ENCODE measurements around the gene ADISSP. TPM values are rescaled to one million over a fixed set of nuclear protein-coding genes. Genes with fewer than 3 reads are reported as not detected.

The ADISSP gene
- total and polyA plus RNA-seq, 2 of the 13 experiments (the other 11 are each of a cell fraction or from before 2014, with no cell fraction given) = 38.3 to 90.6 TPM

DNA sequence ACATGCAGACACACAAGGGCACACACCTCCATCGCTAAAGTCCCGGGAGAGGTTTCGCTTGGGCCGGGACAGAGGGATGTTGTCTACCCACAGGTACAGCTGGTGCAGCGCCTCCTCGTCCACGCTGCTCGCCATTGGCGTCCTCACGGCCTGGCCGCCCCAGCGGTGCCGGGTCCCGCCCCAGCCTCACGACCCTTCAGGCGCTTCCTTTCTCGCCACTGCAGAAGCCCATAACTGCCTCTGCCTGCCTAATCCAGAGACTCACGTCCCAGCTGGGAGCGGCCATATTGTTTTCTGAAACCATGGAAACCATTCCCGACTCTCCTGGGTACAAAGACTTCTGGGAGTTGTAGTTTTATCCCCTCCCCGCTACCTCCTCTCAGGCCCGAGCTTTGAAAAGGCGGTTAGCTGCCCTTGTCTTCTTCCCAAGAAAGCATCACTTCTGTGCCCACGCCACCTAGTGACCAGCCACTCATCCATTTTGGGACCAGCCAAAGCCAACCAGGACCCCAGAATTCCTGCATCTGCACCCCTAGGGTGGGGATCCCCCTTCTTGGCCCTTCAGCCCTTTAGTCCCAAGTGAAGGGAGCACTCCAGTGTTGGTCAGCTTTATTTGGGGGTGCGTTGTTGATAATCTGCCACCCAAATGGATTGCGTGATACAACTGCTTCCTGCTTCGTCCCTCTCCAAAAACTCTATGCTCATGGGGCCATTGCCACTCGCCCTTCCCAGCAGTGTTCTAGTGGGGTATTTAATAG is 13.8 kb upstream of the ADISSP start, which contains the start of gene SPEF1 (continued):
- TF ChIP-seq, protein P1, sequence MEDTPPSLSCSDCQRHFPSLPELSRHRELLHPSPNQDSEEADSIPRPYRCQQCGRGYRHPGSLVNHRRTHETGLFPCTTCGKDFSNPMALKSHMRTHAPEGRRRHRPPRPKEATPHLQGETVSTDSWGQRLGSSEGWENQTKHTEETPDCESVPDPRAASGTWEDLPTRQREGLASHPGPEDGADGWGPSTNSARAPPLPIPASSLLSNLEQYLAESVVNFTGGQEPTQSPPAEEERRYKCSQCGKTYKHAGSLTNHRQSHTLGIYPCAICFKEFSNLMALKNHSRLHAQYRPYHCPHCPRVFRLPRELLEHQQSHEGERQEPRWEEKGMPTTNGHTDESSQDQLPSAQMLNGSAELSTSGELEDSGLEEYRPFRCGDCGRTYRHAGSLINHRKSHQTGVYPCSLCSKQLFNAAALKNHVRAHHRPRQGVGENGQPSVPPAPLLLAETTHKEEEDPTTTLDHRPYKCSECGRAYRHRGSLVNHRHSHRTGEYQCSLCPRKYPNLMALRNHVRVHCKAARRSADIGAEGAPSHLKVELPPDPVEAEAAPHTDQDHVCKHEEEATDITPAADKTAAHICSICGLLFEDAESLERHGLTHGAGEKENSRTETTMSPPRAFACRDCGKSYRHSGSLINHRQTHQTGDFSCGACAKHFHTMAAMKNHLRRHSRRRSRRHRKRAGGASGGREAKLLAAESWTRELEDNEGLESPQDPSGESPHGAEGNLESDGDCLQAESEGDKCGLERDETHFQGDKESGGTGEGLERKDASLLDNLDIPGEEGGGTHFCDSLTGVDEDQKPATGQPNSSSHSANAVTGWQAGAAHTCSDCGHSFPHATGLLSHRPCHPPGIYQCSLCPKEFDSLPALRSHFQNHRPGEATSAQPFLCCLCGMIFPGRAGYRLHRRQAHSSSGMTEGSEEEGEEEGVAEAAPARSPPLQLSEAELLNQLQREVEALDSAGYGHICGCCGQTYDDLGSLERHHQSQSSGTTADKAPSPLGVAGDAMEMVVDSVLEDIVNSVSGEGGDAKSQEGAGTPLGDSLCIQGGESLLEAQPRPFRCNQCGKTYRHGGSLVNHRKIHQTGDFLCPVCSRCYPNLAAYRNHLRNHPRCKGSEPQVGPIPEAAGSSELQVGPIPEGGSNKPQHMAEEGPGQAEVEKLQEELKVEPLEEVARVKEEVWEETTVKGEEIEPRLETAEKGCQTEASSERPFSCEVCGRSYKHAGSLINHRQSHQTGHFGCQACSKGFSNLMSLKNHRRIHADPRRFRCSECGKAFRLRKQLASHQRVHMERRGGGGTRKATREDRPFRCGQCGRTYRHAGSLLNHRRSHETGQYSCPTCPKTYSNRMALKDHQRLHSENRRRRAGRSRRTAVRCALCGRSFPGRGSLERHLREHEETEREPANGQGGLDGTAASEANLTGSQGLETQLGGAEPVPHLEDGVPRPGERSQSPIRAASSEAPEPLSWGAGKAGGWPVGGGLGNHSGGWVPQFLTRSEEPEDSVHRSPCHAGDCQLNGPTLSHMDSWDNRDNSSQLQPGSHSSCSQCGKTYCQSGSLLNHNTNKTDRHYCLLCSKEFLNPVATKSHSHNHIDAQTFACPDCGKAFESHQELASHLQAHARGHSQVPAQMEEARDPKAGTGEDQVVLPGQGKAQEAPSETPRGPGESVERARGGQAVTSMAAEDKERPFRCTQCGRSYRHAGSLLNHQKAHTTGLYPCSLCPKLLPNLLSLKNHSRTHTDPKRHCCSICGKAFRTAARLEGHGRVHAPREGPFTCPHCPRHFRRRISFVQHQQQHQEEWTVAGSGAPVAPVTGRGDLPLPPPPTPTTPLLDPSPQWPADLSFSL (CRISPR knock-in tag; IDR thresholded peaks at IDR 0.05) = no peak; the same call in 1 of the 2 replicates
- TF ChIP-seq WIZ (CRISPR knock-in tag; IDR thresholded peaks at IDR 0.05) = no peak
- no peak for TF ChIP-seq ELF3 (CRISPR knock-in tag; IDR thresholded peaks at IDR 0.05)
- TF ChIP-seq, protein P2, sequence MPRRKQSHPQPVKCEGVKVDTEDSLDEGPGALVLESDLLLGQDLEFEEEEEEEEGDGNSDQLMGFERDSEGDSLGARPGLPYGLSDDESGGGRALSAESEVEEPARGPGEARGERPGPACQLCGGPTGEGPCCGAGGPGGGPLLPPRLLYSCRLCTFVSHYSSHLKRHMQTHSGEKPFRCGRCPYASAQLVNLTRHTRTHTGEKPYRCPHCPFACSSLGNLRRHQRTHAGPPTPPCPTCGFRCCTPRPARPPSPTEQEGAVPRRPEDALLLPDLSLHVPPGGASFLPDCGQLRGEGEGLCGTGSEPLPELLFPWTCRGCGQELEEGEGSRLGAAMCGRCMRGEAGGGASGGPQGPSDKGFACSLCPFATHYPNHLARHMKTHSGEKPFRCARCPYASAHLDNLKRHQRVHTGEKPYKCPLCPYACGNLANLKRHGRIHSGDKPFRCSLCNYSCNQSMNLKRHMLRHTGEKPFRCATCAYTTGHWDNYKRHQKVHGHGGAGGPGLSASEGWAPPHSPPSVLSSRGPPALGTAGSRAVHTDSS (CRISPR knock-in tag; conservative IDR thresholded peaks at IDR 0.05) = no peak
- no peak for TF ChIP-seq ARNT2 (CRISPR knock-in tag; IDR thresholded peaks at IDR 0.05; ENCODE audit: low read depth)
- no peak for TF ChIP-seq MTF1 (CRISPR knock-in tag; IDR thresholded peaks at IDR 0.05)
- 0 out of 2 replicates have a peak, but pooled peaks have one; percentile 12 for TF ChIP-seq SRF (IDR thresholded peaks at IDR 0.05; ENCODE audit: low read depth, low read length)
- TF ChIP-seq GTF3A (CRISPR knock-in tag; conservative IDR thresholded peaks at IDR 0.05) = no peak
- no peak for TF ChIP-seq HES4 (CRISPR knock-in tag; IDR thresholded peaks at IDR 0.05; ENCODE audit: borderline replicate concordance)
- TF ChIP-seq GABPA (IDR thresholded peaks at IDR 0.05; ENCODE audit: low read depth, low read length) = no peak
- peak; percentile 77 for TF ChIP-seq GABPA (CRISPR knock-in tag; IDR thresholded peaks at IDR 0.05; ENCODE audit: low read depth)
- TF ChIP-seq ZNF567 (CRISPR knock-in tag; IDR thresholded peaks at IDR 0.05; ENCODE audit: borderline replicate concordance) = peak; percentile 75; the same call in 1 of the 2 replicates
- TF ChIP-seq, protein P3, sequence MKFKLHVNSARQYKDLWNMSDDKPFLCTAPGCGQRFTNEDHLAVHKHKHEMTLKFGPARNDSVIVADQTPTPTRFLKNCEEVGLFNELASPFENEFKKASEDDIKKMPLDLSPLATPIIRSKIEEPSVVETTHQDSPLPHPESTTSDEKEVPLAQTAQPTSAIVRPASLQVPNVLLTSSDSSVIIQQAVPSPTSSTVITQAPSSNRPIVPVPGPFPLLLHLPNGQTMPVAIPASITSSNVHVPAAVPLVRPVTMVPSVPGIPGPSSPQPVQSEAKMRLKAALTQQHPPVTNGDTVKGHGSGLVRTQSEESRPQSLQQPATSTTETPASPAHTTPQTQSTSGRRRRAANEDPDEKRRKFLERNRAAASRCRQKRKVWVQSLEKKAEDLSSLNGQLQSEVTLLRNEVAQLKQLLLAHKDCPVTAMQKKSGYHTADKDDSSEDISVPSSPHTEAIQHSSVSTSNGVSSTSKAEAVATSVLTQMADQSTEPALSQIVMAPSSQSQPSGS (CRISPR knock-in tag; IDR thresholded peaks at IDR 0.05) = no peak; the same call in 1 of the 2 replicates
- no peak for TF ChIP-seq ZNF224 (CRISPR knock-in tag; IDR thresholded peaks at IDR 0.05)
- no peak for TF ChIP-seq JUNB (CRISPR knock-in tag; IDR thresholded peaks at IDR 0.05; ENCODE audit: borderline replicate concordance)
- TF ChIP-seq ZNF343 (CRISPR knock-in tag; IDR thresholded peaks at IDR 0.05) = no peak
- TF ChIP-seq, protein P4, sequence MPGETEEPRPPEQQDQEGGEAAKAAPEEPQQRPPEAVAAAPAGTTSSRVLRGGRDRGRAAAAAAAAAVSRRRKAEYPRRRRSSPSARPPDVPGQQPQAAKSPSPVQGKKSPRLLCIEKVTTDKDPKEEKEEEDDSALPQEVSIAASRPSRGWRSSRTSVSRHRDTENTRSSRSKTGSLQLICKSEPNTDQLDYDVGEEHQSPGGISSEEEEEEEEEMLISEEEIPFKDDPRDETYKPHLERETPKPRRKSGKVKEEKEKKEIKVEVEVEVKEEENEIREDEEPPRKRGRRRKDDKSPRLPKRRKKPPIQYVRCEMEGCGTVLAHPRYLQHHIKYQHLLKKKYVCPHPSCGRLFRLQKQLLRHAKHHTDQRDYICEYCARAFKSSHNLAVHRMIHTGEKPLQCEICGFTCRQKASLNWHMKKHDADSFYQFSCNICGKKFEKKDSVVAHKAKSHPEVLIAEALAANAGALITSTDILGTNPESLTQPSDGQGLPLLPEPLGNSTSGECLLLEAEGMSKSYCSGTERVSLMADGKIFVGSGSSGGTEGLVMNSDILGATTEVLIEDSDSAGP (CRISPR knock-in tag; IDR thresholded peaks at IDR 0.05; ENCODE audit: borderline replicate concordance) = peak; percentile 69
- no peak for TF ChIP-seq ZNF232 (CRISPR knock-in tag; IDR thresholded peaks at IDR 0.05; ENCODE audit: borderline replicate concordance)
- TF ChIP-seq SRY (CRISPR knock-in tag; IDR thresholded peaks at IDR 0.05) = no peak

All from HepG2 (cell line).